Frontal cortex (tissue), 4 donors: Measurements from ENCODE around the gene SMG6. TPM values are rescaled to one million over a fixed set of nuclear protein-coding genes. Genes with fewer than 3 reads are reported as not detected.

Experiments used
- DNase-seq, 2 donors: peaks; one replicate each; pipeline ENCODE4 v3.0.0; 2012; ENCODE audit warnings: low spot score in 2 of 2
- FAIRE-seq: peaks from 2 replicates; lab custom pipeline; 2012; peaks lifted over from hg19 to GRCh38; lab: Jason Lieb, UNC
- total RNA-seq: library from RNA; depleted of rRNA; stranded (reverse); fragments of >200 nt; gene quantifications from one replicate; pipeline ENCODE4 v1.2.3, GENCODE V29; 2014
- donor health status: control.
- donor health status: control.
- donor health status: control.

SMG6 gene
- total RNA-seq, 1 donor from 2014 or later: 17.5 TPM

DNA sequence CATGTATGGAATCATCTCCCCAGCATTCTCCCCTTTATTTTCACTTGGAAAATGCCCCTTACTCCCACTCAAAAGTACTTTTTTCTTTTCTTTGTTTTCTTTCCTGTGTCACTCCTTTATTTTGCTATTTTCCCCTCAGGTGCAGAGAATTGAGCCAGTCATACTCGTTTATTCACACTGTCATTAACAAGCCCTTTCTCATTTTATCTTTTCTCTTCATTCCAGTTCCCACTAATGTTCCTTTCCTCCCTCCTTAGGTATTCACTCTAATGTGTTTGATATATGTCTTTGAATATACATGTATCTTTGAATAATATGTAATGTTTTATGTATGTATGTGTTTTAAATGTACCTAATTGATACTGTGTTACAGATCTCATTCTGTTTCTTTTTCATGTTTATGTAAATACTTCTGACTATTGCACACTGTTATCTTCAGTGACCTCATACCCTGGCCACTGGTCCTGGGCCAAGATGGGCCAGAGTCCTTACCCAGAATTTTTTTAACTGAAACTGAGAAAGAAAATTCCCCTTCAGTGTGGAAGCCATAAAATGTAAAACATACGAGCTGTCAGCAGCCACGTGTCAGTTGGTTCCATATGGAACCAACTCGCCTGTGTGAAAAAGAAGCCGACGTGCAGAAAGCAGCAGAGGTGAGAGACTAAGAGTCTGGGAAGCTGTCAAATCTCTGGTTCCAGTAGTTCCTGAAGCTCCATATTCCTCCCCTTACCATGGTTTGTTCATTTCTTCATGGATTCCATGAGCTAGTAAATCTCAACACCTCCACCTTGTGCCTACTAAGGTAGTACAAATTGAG is 6.0 kb upstream of the SMG6 start:
- DNase-seq (no peak), FAIRE-seq (no peak)

DNA sequence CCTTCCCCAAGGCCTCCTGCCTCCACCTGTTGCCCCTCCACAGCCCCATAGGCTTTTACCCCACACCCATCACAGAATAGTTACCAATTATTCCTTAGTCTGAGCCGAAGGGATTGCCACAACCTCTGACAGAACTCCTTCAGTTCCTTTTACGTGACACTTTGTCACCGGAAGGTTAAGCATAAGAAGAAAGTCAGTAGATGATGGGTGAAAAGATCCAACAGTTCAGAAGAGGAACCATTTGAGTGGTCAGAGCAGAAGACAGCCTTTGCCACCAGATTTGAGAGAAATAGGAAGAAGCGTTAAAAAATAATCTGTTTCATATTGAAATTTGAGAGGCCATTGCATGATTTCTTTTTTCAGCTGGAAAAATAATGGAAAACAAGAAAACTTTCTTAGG is 1.3 kb upstream of the SMG6 start:
- FAIRE-seq: no peak
- no peak for DNase-seq

DNA sequence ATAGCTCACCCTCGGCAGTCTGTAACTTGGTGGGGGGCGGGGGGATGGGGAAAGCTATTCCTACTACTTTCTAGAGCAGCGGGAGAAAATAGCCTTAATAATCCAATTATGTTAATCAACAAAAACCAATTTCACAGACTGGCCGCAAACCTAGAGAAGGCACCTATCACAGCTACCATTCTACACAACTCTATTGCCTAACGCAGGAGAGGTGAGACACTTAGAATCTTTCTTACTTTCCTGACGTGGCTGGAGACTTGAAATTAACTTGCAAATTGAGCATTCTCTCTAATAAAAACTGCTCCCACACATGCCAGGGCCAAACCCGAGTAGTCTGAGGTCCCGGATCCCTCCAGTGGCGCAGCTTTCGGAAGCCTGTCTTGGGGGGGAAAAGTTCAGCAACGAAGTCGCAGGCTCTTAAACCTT is 794 bp downstream of the SMG6 start:
- peak in 1 of 2 donors; percentile 31 for DNase-seq
- no peak for FAIRE-seq

DNA sequence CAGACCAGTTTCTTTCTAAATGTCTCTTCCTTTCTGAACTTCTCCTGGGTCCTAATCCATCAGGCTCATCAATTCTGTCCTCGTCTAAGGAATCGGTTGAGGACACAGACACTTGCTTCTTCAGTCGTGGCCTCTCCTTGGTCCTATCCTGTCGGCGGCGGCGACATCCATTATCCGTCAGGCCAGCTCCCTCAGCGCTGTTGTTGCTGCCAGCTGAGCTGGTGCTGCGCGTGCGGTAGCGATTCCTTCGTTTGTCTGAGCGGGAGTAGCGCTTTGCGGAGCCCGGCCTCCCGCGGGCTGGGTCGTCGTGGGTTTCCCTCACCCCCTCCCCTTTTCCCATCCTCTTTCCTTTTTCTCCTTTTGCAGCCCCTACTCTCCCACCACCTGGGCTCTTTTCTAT is 3.8 kb downstream of the SMG6 start:
- FAIRE-seq (no peak), DNase-seq (no peak)

DNA sequence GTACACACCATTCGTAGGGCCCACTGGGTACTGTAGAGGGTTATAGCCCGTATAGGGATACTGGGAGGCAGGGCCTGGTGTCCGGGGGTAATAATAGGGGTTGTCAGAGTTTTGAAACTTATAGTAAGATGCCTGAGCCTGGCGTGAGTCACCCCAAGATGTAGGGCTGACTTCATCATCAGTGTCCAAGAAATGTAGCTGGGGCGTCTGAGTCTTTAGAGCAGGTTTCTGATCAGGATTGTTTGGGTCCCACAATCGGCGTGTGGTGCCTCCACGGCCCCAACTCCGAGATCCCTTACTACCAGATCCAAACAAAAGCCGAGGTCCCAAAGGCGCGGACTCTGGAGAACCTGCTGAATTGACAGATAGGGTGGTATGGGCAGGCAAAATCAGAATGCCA is 4.4 kb downstream of the SMG6 start:
- FAIRE-seq (no peak), DNase-seq (no peak)

DNA sequence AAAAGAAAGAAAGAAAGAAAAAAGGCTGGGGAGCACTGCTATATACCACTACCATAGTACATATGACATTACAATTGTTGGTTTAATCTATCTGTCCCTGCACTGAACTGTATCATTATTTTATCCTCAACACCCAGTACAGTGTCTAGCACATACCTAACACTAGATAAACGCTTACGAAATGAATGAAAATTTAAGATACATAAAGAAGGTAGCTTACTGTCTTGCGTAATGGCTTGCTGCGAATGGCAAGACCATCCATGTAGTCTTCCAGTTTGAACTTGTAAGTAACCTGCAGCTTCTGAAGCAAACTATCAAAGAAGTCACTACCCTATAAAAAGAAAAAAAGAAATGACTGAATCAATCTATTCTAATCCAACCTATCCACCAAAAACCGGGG is 6.6 kb downstream of the SMG6 start:
- DNase-seq (no peak), FAIRE-seq (no peak)

DNA sequence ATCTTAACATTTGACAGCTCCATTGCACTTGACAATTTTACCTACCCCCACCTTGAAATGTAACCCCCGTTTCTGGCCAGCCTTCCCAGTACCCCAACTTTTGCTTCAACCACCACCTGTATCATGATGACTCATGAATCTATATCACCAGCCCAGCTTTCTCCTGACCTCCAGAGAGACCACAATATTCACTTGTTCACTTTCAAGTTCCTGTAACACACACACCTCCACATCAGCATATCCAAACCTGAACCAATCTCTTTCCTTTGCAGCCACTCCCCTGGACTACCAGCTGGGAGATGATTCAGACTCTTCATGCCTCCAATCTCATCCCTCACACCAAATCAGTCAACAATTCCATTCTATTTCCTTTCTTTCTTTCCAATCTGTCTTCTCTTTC is 8.0 kb downstream of the SMG6 start:
- FAIRE-seq (no peak), DNase-seq (no peak)

DNA sequence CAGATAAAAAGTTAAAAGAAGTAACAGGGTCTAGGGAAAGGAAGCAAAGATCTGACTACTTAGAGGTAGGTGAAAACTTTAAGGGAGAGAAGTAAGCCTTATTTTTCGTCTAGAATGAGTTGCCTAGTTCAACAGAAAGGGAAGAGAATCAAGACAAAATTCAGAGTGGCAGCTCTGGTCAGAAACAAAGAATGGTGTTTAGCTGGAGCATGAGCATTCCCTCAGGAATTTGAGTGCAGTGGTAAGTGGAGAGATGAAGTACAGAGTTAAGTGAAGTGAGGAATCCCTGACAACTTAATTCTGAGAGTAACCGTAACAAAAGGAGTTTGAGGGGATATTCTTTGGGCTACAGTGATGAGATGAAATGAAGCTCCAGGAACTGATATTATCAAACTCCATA is 11.5 kb downstream of the SMG6 start:
- FAIRE-seq: no peak
- DNase-seq: no peak

DNA sequence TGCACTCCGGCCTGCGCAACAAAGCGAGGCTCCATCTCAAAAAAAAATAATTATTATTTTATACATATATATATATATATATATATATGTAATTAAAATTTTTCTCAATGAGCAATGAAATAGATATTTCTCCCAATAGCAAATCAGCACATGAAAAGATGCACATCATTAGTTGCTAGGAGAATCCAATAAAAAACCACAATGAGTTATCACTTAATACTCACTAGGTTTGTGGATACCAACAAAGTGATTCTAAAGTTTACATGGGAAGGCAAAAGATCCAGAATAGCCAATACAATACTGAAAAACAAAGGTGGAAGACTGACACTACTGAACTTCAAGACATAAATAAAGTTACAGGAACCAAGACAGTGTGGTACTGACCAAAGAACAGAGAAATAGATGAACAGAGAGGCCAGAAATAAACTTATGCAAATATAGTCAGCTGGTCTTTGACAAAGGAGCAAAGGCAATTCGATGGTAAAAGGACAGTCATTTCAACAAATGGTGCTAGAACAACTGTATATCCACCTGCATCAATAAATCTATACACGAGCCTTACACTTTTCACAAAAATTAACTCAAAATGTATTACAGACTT is 13.6 kb downstream of the SMG6 start:
- no peak for FAIRE-seq
- DNase-seq: no peak

DNA sequence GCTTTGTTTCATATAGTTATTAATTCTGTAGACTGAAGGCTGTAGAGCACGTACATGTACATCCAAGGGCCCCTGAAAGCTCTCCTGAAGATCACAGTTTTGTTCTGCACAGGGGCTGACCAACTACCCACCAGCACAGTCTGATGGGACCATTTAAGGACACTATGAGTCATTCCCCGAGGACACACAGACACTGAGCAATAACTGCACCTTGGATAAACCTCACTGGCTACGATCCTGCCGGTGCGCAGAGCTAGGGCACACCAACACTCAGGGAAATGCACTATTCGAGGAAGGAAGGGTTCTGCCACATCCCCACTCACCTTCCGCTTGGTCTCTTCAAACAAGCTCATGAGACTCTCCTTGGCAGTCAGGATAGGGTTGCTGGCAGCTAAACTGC is 20.3 kb downstream of the SMG6 start:
- FAIRE-seq (no peak), DNase-seq (no peak)

DNA sequence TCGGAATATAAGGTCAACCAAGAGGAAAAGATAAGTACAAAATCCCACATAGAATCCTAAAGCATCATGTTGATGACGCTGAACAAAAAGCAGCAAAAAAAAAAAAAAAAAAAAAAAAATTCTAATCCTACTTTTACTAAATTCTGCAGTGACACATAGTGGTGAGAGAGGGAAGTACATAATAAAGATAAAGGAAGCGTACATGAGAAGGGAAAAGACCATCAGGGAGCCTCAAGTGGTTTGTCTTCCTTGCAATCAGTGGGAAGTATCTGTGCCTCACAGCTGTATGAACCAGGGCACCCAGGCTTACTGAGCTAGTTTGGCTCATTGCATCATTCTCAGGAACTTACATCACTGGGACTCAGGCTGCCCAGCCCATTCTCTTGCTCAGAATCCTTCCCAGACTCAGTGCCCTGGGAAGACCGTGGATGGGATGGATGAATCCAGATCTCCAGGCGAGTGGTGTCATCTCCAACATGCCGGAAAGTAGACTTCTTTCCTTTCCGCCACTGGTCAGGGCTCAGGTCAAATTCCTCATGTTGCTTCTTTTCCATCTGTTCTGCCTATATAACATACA is 21.2 kb downstream of the SMG6 start:
- peak in 1 of 2 donors; percentile 49 for DNase-seq
- FAIRE-seq: peak; percentile 53

DNA sequence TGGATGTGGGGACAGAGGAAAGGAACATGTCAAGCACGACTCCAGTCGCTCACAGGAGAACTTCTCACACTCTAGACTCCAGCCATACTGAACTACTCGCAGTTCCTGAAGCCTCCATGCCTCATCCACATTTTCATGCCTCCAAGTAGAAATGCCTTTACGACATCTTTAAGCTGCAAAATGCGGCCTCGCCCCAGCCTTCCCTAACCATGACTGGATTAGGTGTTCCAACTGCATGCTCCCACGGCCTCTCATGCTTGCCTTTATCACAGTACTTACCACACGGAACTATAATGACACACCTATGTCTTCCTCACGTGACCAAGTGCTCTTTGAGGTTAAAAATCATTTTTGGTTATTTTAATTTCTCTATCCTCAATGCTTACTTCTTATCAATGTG is 23.9 kb downstream of the SMG6 start:
- DNase-seq (no peak), FAIRE-seq (no peak)

DNA sequence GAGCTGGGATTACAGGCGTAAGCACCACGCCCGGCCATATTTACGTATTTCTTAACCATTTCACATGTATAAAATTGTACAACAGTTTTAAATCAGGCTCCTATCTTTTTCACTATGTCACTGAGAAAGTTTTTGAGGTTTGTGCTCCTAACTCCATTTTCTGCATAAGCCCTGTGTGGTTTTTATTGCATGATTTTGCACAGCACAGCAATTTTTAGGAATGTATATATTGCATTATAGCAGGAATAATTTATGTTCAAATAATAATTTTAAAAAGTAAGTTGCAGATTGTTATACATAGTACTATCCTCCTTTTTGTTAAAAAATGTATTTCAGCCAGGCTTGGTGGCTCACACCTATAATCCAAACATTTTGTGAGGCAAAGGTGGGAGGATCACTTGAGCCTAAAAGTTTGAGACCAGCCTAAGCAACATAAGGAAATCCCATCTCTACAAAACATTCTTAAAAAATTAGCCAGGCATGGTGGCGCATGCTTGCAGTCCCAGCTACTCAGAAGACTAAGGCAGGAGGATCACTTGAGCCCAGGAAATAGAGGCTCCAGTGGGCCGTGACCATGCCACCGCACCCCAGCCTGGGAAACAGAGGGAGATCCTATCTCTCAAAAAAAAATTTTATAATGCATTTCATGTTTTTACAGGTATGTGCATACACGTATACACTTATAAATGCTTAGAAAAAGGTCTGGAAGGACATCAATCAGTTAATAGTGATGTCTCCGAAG is 26.0 kb downstream of the SMG6 start:
- FAIRE-seq: no peak

DNA sequence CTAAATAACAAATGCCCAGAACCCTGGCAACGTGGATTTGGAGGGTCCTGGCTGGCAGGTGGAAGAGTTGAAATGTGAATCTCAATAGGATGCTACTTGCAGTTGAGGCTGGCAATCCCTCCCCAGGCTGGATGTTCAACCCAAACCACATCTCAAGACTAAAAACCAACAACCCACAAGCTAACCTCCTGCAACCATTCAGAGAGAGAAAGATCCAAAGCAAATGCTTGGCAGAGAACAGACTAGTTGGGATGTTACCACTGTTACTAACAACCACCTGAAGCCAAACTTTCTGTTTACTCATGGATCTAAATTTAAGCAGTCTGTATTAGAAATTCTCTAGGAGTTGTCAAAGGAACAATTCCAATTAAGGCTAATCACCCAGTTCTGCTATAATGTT is 27.9 kb downstream of the SMG6 start:
- FAIRE-seq: no peak
- no peak for DNase-seq

More for the DNA sequence above, 26.0 kb downstream of the SMG6 start:
- DNase-seq: no peak

DNA sequence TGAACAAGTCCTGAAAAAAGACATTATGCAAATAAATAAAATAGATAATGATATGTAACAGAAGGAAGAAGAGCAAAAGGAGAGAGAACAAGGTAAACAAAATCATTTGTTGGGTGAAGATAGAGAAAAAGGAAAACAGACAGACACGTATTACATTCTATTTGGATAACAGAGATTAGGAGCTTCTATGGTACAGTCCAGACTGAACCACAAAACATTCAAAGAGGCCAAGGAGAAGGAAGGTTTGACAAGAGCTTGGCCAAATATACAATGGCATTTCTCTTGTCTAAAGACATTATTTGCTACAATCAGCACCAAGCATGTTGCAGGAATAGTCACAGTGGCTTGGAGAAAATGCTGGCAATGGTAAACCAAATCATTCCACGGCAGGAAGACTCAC is 29.2 kb downstream of the SMG6 start:
- FAIRE-seq (no peak), DNase-seq (no peak)

DNA sequence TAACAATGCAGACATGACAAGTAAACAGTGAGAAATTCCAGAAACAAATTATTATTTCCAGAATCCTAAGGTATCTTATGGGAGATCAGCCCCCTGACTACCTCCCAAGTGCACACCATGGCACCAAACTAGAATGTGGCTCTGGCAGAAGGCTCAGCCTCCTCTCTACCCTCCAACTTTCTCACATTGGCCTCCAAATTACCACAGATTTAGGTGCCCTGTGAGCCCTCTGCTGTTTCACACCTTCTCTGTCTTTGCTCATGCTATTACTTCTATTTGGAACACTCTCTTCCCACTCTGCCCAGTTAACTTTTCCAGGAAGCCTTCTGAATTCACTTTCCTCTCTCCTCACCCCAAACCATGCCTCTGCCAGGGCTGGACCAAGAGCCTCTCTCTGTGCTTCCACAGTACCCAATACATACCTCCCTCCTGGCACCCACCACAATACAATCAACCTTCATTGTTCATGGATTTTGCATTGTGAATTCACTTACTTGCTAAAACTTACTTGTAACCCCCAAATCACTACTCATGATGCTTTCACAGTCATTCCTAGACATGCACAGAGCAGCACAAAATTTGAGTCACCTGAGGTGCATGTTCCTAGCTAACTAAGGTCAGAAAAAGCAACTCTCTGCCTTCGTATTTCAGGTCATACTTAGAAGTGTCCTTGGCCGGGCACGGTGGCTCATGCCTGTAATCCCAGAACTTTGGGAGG is 31.4 kb downstream of the SMG6 start:
- no peak for DNase-seq
- no peak for FAIRE-seq

DNA sequence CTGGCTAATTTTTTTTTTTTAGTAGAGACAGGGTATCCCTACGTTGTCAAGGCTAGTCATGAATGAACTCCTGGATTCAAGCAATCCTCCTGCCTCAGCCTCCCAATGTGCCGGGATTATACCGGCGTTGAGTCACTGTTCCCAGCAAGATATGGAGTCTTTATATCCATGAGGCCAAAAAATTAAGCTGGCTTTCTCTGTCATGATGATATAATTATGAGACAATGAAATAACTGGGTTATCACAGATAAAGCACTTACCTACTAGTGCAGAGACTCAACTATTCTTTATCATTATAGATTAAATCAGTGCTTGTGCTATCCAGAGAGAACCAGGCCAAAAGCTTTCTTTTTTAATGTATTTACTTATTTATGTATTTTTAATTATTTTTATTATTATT is 36.2 kb downstream of the SMG6 start:
- DNase-seq (no peak), FAIRE-seq (no peak)

DNA sequence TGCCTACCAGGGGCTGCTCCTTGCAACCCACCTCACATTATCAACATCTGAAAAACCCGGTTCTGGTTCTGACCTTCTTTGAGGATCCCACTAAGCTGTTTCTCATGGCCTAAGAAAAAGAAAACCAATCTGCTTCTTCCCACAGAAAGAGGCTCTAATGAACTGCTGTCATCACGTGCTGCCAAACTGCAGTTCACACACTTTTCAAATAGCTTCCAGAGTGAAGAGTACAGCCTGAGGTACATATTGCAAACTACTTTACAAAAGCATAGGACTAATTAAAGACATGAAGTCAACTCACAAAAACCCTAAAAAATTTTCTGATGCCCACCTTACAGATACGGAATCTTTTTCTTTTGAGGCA is 36.7 kb downstream of the SMG6 start:
- FAIRE-seq (no peak), DNase-seq (no peak)

DNA sequence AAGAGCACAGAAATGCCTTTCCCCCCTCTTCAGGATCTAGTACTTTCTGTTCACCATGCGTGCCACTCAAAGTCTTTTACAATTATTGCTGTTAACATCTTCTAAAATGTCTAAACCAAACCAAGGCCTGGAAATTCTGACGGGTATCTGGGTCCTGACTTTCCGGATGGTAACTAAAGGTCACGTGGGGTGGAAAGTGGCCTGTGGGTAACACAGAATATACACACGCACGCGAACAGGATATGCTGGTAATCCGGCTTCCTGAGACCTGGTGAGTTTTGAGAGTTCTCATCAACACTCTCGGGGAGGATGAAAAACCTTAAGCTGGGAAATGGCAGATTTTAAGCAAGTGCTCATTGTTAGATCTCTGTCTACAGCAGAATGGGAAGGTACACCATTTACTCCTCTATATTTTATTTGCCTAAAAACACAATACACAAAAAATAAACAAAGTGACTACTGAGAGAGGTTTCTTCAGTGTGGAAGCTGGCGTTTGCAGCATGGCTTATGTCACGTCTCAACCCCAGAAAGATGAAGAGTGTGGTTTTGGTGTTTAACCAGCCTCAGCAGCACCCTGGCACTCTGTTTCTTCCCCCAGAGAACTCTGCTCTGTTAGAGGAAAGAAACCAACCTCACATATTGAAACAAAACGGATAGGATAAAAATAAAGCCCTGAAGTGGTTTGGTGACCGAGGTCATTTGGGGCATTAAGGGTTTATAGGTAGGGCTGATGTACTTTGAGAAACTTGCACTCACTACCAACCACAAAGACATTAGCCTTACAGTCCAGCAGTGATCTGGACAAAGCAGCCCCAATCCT is 37.3 kb downstream of the SMG6 start:
- DNase-seq (no peak), FAIRE-seq (no peak)
